Epithelial cell of proximal tubule (primary cell): ENCODE results near the gene PRDM8. TPM values are rescaled to one million over a fixed set of nuclear protein-coding genes. Genes with fewer than 3 reads are reported as not detected.

Experiments used
- DNase-seq: peaks from one replicate; pipeline ENCODE4 v3.0.0-alpha.2; 2011; ENCODE audit warnings: low read depth
- H3K4me3 ChIP-seq: 2 replicates; pipeline ENCODE4 v1.5.1; 2011; ENCODE audit warnings: low read depth, mild to moderate bottlenecking, low read length
- CTCF ChIP-seq: conservative IDR thresholded peaks from 2 replicates; pipeline ENCODE4 v1.5.1; 2012; ENCODE audit warnings: low read depth, mild to moderate bottlenecking, low read length
- total RNA-seq: library from RNA; depleted of rRNA; stranded (reverse); fragments of >200 nt; gene quantifications from 2 replicates; pipeline ENCODE4 v1.2.3, GENCODE V29; 2015

Gene PRDM8
- total RNA-seq, 1 donor from 2014 or later, result 3.7 TPM

- no peak for TF ChIP-seq CTCF
- DNase-seq, result no peak
- peak overlapping the region; percentile 53 for H3K4me3 ChIP-seq
Observed at GRCh38 chr4:80201252-80202151, 4.2 kb downstream of the PRDM8 start.

- H3K4me3 ChIP-seq, result peak overlapping the region; percentile 53
- peak; percentile 52 for TF ChIP-seq CTCF
- DNase-seq, result no peak
Observed at GRCh38 chr4:80202190-80202711, 4.9 kb downstream of the PRDM8 start.

- DNase-seq, result no peak
- TF ChIP-seq CTCF, result no peak
- H3K4me3 ChIP-seq, result peak overlapping the region; percentile 53
Observed at GRCh38 chr4:80202741-80203553, 5.6 kb downstream of the PRDM8 start.

GRCh38 chr4:80204433-80205011, 7.2 kb downstream of the PRDM8 start:
- no peak for TF ChIP-seq CTCF
- no peak overlapping the region for H3K4me3 ChIP-seq
- no peak for DNase-seq

- DNase-seq, result no peak
- H3K4me3 ChIP-seq, result no peak overlapping the region
- TF ChIP-seq CTCF, result no peak
Observed at GRCh38 chr4:80206111-80206510, 8.8 kb downstream of the PRDM8 start.

GRCh38 chr4:80206521-80207171, 9.3 kb downstream of the PRDM8 start:
- DNase-seq, result no peak
- no peak for TF ChIP-seq CTCF
- no peak overlapping the region for H3K4me3 ChIP-seq
